ENCODE measurements around the gene NELFA. TPM values are rescaled to one million over a fixed set of nuclear protein-coding genes. Genes with fewer than 3 reads are reported as not detected.
"Not testable (repeated sequence)": the region's sequence is repeated elsewhere in the genome, so short reads cannot be mapped to it uniquely, and the experiment has no call there.

NELFA gene
- polyA plus RNA-seq, 12 donors = 15.6 to 35.3 (median 19.8) TPM; not detected in 1

- no peak for DNase-seq
Measured at GRCh38 chr4:1997712-1998111, 11.1 kb downstream of the NELFA start.

DNA sequence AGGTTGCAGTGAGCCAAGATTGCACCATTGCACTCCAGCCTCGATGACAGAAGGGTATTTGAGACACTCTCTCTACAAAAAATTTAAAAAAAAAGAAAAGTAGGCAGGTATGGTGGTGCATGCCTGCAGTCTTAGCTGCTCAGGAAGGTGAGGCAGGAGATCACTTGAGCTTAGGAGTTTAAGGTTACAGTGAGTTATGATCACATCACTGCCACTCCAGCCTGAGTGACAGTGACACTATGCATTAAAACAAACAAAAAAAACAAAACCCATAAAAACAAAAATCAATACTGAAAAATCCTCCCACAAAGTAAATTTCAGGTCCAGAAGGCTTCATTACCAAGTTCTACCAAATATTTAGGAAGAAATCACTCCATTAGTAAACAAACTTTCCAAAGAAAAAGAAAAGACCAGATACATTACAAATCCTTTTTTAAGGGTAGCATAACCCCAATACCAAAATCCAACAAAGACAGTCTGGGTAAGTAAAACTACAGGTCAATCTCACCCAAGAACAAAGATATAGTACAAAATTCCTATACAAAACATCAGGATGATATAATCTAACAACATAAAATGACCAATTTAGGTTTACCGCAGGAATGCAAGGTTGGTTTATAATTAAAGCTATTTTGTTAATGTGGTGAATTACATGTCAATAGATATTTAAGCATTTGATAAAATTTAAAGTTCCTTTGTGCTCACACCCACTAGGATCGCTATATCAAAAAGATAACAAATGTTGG lies 11.7 kb downstream of the NELFA start:
- no peak for DNase-seq

DNA sequence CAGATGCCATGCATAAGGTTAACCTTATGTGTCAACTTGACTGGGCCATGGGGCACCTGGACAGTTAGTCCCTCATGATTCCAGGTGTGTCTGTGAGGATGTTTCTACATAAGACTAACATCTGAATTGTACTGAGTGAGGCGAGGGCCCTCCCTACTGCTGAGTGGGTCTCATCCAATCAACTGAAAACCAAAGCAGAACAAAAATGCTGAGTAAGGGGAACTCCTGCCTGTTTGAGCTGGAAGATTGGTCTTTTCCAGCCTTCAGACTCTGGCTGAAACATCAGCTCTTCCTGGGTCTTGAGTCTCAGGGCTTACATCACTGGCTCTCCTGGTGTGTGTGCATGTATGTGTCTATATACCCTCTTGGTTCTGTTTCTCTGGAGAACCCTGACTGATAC lies 13.8 kb downstream of the NELFA start:
- DNase-seq = no peak

DNA sequence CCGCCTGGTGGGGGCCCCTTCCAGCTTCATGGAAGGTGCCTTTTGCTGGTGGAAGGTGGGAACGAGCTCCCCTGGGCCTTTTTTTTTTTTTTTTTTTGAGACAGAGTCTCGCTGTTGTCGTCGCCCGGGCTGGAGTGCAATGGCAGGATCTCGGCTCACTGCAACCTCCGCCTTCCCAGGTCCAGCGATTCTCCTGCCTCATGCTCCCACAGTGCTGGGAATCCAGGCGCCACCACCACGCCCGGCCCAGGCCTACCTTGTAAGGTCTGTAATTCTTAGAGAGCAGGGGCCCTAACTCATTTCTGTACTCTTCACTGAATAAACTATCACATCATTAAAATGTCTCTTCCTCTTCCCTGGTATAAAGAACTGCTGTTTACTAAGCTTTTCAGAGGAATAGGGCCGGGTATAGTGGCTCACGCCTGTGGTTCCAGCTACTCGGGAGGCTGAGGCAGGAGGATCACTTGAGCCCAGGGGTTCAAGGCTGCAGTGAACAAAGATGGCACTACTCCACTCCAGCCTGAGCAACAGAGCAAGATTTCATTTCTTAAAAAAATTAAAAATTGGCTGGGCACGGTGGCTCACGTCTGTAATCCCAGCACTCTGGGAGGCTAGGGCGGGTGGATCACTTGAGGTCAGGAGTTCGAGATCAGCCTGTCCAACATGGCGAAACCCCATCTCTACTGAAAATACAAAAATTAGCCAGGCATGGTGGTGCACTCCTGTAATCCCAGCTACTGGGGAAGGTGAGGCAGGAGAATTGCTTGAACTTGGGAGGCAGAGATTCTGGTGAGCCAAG lies 14.9 kb downstream of the NELFA start:
- not testable (repeated sequence) for DNase-seq

DNA sequence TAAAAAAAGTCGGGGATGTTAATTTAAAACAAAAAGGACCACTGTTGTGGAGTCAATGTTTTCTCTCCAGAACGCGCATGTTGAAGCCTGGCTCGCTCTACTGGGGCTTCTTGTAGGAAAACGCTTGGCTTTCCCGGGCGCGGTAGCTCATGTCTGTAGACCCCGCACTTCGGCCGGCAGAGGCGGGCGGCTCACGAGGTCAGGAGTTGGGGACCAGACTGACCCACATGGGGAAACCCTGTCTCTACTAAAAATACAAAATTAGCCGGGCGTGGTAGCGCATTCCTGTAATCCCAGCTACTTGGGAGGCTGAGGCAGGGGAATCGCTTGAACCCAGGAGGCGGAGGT lies 15.6 kb downstream of the NELFA start:
- DNase-seq = no peak

GRCh38 chr4:1992468-1993168 lies 16.2 kb downstream of the NELFA start:
- DNase-seq = peak; percentile 64

DNA sequence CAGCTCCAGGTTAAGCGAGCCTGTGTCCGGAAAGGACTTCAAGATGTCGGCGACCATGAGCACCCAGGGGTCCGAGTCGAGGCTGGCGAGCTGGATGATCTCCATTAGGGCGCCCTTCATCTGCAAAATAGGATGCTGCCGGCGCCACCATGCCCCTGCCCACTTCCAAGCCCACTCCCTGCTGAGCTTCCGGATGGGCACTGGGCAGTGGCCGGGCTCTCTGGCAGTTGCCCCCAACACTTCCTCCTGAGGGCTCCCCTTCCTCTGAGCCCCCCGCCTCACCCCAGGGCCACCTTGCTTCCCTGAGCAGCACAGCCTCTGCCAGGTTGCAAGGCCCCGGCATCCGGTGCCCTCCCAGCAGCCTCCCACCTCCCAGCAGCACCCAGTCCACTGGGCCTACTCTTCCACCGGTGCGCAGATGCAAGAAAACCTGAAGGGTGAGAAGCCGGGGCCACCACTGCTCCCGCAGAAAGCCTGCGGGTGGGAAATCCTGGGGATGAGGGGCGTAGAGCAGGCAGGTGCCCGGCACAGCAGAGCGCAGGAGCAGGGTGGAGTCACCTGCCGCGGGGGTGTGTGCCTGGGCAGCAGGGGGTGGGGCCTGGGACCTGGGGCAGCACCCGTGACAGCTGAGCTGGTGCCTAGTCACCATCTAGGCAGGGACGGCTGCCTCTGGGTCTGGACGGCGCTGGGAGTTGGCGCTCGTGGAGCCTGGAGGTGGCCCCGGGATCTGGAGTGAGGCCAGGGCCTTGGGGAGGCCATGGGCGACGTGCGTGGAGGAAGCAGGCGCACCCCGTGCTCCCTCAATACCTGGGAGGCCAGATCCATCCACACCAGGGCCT lies 17.0 kb downstream of the NELFA start:
- no peak for DNase-seq

GRCh38 chr4:1991087-1991486 lies 17.7 kb downstream of the NELFA start:
- DNase-seq = no peak

DNA sequence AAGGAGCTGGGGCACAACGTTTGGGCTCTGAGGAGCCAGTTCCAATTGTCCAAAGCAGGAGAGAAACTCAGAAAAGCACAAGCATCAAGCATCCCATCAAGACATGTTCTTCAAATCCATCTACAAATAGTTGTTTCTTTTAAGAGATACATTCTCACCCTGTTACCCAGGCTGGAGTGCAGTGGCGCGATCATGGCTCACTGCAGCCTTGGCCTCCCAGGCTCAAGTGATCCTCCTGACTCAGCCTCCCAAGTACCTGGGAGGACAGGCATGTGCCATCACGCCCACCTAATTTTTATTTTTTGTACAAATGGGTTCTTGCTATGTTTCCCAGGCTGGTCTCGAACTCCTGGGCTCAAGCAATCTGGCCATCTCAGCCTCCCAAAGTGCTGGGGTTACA lies 18.1 kb downstream of the NELFA start:
- no peak for DNase-seq

- no peak for DNase-seq
Measured at GRCh38 chr4:1990348-1990645, 18.5 kb downstream of the NELFA start.

DNA sequence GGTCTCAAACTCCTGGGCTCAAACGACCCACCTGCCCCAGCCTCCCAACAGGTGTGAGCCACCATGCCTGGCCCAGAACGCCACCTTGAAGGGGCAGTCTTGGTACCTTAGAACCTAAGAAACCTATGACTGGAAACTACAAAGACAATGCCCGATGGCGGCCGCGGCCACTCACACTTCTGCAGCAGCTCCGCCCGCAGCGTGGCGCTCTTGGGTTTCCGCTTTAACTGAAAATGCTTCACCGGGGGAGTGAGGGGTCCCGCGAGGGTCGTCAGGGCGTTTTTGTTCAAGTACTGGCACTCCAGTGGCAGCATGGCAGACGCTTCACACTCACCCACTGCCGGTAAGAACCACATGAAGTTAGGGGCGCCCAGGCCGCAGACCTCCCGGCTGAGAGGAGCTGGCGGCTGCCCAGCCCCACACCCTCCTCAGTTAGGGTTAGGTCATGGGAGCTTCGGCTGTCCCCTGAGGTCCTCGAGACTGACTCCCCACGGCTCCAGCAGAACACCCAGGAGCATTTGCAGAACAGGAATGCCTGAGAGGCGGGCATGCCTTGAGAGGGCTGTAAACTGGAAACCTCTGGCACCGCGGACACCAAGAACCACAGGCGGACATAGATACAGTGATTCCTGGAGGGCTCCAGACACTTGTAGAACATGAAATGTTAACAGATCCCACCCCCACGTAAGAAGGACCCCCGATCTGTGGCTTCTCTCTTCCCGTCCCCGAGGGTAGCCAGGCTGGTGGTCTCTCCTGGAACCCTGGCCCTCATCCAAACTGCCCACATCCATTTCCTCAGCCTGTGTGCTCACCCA lies 19.0 kb downstream of the NELFA start:
- DNase-seq = no peak

- no peak for DNase-seq
Measured at GRCh38 chr4:1988327-1988724, 20.4 kb downstream of the NELFA start.

- DNase-seq = no peak
Measured at GRCh38 chr4:1987721-1988326, 20.9 kb downstream of the NELFA start.

- no peak for DNase-seq
Measured at GRCh38 chr4:1987296-1987695, 21.5 kb downstream of the NELFA start.

DNA sequence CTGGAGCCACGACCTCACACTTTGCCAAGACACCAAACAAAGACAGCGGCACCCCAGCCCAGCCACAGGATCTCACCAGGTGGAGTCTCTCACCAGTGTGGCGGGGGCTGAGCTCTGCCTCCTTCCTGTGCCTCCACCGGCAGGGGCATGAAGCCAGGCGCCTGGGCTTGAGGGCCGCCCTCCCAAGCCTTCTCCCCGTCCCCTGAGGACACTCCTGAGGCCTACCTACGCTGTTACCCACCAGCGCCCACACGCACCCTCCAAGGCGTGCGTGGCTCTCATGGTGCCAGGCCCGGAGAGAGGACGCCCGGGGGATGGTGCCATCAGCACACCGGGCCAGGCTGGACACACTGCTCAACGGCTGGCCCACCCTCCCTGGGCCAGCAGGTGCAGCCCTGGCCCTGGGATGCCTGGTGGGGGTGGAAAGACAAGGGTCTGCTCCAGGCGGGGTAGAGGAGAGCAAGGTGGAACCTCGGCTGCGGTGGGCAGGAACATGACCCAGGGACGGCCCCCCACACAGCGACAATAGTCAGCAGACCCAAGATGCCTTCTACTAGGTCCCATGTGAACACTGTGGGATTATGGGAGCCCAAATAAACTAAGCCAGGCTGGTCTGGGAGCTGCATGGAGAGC lies 22.1 kb downstream of the NELFA start:
- no peak for DNase-seq

GRCh38 chr4:1985780-1986577 lies 22.8 kb downstream of the NELFA start:
- no peak for DNase-seq

- no peak for DNase-seq
Measured at GRCh38 chr4:1985294-1985693, 23.5 kb downstream of the NELFA start.

DNA sequence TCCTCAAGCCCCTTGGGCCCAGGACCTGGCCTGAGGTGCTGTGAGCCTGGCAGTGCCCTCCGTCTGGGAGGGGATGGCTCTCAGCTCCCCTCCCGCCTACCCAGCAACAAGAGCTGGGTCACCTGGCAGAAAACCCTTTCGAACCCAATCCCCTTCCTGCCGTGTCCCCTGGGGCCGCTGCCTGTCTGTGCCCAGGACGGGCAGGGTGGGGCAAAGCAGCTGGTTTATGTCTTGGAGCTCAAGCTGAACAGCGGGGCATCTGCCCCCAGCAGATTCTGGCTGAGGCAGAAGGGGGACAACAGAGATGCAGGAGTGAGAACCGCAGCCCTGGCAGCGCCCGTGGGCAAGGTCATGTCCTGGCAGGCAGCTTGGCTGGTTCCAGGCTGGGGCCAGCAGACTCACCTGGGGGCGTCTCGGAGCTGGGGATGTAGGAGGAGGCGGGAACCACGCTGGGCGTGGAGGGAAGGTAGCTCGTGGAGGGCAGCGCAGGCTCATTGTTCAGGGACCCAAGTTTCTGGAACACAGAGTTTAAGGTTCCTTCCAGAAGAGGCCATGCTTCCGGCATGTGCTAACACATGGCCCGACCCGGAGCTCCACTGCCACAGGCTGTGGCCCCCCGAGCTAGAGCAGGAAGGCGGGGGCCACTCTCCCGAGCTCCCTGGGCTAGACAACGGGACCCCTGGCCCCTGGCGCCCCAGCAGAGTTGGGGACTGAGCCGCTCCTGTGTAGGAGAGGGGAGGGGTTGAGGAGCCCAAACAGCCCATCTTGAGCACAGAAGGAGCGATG lies 24.2 kb downstream of the NELFA start:
- DNase-seq = no peak

All from muscle of arm (tissue), 12 donors.